Measurements from ENCODE around the gene SYNGR3.

Gene SYNGR3

GRCh38 chr16:1997494-1998359 lies 8.0 kb downstream of the SYNGR3 start:
- DNase-seq = no peak

DNA sequence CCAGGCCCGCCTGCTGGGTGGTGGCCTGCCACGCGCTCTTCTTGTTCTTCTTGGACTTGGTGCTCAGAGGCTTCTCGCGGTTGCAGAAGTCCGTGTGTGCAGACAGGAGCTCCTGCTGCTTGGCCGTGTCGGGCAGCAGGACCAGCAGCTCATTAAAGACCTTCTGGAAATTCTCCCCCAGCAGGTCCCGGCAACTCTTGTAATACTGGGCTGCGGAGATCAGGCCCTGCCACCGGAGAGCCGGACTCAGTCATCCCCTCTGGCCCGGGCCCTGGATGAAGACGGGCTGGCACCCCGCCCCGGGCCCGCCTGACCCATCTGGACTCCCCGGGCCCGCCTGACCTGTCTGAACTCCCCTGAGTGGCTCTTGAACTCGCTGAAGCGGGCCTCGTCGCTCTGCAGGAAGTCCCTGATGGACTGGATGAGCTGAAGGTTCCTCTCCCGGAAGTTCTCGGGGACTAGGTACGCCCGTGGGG lies 8.6 kb downstream of the SYNGR3 start:
- no peak for DNase-seq

DNA sequence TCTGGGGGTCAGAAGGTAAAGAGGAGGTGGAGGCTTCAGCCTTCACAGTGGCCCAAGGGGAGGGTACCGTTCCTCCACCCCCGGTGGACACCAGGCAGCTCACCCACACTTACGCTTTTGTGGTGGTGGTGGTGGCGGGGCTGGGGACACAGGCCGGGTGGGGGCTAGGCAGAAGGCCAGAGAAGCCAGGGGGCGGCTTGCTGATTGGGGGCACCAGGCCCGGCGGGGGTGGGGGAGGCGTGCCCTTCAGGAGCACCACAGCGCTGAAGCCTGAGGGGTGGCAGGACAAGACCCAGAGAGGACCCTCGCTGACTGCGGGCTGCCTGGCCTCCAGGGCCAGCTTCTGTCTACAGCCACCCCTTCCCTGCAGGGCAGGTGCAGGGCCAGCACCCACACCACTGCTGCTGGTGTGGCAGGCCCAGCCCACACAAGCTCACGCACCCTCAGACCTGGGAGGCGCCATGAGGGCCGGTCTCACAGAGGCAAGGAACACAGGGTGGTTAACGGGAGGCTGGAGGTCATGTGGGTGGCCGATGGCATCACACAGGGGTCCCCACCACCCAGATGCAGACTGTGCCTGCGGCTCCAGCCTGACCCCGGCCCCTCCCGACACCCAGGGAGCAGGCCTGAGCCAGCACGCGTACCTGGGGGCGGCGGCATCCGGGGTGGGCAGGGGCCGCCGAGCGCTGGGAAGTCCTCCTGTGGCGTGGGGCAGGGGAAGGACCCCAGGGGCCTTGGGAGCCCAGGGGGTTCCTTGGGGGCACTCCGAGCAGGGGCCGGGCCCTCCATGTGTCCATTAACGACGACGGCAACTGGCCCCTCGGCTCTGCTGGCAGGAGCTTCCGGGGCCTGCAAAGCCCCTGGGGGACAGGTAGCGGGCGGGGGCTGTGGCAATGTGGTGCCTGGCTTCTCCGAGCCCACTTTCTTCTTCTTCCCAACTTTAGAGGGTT lies 9.4 kb downstream of the SYNGR3 start:
- no peak for DNase-seq

- DNase-seq = no peak
Observed at GRCh38 chr16:1999866-2000514, 10.2 kb downstream of the SYNGR3 start.

GRCh38 chr16:2001035-2001434 lies 11.3 kb downstream of the SYNGR3 start:
- no peak for DNase-seq

DNA sequence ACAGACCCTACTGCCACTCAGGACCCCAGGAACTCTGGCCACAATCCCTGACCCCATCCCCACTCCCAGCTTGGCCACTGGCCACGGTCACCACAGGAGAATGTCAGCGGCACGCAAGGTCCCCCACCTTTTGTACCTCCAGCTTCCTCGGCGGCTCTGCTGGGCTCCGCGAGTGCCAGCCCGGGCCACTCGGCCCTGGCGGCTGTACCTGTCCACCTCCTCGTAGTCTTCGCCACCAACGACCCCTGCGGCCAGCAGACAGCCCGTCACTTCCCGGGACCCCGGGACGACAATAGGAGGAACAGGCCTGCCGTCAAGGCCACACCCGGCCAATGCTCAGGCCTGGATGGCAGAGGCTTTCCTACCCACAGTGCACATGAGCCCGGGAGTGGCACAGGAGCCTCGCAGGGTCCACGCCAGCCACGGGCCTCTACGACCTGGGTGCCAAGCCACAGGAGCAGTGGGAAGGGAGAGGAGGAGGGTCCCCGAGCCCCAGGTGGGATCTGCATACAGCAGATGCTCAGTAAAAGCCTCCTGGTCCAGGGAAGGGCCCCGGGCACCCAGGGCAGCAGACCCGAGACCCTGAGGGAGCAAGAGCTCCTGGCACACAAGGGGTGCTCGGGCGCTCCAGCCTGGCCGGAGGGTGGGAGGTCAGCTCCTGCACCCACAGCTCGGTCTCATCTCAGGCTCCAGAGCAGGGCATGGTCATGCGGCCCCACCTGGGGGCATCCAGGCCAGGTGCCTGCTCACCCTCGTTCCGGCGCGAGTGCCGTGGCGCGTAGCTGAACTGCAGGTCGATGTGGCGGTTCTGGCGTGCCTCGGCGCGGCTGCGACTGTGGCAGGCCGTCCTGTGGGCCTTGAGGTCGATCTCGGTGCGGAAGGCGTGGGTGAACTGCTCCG lies 11.9 kb downstream of the SYNGR3 start:
- DNase-seq = no peak

DNA sequence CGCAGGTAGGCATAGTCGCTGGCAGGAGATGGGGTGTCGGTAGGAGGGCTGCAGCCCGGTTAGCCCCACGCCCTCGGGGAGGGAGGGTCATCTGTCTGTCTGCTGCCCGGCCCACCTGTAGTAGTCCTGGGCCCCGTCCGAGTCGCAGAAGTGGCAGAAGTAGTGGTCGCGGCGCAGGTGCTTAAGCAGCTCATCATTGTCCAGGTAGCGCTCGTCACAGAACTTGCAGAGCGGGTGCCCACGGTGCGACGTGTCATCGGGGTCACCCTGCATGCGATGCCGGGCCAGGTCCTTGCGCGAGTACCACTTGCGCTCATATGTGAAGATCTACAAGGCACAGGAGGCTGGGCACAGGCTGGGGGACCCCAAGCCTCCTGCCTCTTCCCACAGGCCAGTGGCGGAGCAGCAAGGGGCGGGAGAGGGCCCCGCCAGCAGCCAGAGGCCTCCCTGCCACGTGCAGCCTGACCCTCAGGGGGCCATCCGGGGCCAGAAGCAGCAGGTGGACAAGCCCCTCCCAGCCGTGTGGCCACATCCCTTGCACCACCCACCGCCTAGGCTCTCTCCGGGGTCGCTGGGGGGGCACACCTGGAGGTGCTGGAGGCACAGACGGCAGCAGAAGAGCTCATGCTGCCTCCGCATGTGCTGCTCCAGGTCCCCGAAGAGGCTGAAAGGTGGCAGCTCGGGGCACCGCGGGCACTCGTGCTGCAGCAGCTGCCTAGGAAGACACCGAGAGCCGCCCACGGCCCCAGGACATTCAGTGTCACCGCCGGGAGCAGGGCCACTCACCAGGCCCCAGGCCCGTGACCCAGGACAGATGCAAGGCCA lies 12.8 kb downstream of the SYNGR3 start:
- DNase-seq = no peak

GRCh38 chr16:2003231-2003826 lies 13.6 kb downstream of the SYNGR3 start:
- DNase-seq = no peak

DNA sequence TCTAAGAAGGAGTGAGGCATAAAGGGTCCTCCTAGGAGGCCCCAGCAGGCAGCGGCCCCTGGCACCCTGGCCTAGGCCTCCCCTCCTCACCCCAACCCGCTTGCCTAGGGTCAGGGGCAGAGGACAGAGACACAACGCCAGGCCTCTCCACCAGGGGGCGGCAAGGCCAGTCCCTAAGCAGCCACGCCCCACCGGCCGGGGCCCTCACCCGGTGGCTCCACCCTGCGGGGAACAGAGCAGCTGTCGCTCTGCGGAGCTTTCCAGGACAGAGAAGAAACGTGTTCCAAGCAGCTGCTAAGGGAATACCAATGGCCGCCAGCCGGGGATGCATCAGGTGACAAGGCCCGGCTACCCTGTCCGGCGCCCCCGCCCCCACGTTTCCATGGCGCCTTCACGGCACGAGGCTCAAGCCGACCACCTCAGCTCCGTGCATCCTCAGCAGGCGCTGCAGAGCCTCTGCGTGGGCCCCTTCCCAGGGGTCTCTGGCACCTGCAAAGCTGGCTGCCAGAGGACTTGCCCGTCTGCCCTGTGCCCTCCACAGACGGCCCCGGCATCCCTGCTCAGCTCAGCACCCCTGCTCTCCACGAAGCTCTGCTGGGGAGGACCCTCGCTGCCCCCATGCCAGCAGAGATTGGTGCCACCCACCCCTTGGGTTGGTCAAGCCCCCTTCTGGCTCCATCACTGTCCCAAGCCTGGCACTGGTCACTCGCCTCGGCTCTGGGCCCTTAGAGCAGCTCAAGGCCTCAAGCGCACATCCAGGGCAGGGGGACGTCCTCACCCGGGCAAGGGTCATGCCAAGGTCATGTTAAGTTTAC lies 14.3 kb downstream of the SYNGR3 start:
- peak; percentile 97 for DNase-seq

DNA sequence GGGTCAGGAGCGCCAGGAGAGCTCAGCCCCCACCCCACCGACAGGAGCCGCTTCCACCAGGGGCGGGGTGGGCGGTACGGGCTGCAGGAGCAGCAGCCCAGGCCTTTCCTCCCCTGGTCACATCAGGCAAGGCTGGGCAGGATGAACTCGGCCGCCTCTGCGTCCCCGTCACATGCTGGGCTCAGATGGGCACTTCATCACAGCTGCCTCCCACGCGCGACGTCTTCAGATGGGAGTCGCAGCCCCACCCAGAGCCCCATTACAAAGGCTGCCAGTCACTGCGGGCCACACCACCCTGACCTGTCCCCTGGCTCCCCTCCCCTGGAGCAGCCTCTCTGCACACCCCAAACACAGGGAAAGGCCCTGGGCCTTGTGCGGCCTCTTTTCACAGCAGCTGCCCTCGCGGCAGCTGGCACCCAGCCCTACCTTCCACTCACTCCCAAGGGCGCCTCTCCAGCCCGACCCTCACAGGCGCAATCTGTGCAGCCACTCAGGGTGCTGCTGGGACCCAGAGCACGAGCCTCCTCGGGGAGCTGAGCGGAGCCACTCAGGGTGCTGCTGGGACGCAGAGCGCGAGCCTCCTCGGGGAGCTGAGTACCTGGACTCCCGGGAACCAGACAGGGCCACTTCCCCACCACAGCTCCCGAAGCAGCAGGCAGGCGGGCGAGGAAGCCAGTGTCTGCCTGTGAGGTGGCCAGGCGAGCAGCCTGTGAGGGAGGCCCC lies 15.2 kb downstream of the SYNGR3 start:
- no peak for DNase-seq

- no peak for DNase-seq
Observed at GRCh38 chr16:2005646-2006045, 15.9 kb downstream of the SYNGR3 start.

GRCh38 chr16:2006317-2006716 lies 16.5 kb downstream of the SYNGR3 start:
- no peak for DNase-seq

DNA sequence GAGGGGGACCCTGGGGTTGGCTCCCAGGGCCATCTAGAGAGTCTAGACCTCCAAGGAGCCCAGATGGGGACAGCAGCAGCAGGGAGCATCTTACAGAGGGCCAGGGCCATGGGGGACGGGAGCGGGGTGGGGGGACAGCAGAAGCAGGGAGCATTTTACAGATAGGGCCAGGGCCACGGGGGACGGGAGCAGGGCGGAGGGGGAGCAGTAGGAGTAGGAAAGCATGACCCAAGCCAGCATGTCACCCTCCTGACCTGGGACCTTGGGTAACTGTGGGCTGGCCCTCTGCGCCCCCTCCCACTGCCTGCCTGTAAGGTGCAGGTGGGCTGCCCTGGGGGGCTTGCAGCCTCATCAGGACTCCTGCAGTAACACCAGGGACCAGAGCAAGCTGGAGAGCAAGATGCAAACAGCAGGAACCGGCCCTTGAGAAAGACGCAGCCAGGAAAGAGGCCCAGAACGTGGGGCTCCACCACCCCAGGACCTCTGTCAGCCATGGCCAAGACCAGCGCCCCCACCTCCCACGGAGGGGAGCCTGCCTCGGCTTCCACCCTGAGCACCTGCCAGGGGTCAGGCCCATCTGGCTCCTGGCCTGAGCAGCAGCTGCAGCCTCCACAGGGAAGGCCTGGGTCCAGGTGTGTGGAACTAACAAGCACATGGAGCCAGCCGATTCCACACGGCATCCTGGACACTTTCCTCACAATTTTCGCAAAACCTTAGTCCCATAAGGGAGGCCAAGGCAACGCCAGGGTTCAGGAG lies 17.5 kb downstream of the SYNGR3 start:
- no peak for DNase-seq

DNA sequence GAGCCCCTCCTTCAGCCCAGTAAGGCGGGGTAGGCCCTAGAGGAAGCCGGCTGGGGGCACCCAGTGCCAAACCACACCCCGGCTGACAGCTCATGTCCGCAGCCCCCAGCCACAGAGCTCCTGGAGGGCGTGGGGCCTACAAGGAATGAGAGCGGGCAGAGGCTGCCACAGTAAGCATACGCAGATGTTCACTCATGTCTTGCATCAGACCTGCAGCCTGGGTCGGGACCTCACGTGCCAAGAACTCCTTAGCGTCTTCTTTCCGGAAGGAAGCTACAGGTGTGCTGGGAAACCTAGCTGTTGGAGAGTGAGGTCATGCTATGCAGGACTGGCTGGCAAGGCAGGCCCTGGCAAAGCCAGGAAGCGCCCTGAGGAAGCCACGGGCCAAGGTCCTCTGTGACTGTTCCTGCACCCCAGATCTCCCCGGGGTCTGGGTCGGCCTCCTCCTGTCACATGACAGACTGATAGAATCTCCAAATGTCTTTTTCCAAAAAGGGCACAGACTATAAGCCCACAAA lies 18.3 kb downstream of the SYNGR3 start:
- no peak for DNase-seq

GRCh38 chr16:2008631-2009163 lies 18.9 kb downstream of the SYNGR3 start:
- DNase-seq = no peak

DNA sequence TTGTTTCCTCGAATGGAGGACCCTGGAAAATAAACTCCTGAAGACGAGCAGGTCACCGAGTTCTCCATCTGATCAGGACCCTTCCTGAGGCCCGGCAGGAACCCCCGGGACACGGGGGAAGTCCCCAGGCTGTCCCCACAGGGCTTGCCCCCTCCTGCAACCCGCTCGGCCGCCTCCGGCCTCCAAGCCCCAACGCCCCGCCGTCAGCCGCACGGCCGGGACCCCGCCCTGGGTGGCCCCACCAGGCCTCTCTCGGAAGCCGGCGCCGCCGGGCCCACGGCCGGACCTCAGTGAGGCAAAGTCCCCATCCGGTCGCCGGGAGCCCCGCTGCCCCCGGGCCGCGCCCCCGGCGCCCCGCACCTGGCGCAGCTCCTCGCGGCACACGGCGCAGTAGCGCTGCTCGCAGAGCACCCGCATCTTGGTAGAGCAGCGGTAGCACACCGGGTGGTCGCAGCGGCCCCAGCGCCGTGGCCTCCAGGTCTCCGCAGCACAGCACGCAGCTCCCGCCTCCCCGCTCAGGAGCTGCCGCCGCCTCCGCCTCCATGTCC lies 19.5 kb downstream of the SYNGR3 start:
- no peak for DNase-seq

DNA sequence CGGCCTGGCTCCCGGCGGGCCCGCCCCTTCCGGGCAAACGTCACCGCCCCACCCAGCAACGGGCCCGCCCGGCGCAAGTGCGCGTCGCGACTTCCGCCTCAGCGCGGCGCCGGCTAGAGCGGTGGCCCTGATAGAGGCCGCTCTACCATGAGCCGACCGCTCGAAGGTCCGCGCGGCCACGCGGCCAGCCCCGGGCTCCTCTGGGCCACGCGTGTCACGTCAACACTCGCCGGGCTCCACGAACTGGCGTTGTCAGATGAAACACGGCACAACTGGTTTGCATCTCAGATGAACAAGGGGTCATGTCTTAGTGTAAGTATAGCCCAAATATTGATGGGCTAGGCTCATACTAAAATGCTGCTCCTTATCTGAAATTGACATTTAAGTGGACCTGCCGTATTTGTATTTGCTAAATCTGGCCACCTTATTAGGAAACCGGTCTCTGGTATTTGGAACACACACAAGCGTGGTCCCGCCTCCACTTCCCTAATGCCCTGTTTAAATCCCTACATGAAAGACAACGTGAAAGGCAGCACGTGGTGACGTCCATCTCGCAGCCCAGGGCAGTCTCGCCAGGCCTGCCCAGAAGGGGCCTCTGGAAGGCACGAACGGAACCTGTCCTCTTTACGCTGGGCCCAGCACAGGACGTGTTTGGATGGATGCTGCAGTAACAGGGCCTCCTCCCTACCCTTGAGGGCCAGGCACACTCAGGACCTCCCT lies 20.2 kb downstream of the SYNGR3 start, which contains the start of gene ZNF598:
TSS of gene ZNF598 (minus strand) at position 31 of the 720 bp plus-strand sequence.
- peak; percentile 88 for DNase-seq
